IgD-negative memory B cell (primary cell): ENCODE results near the gene SIRT6. TPM values are rescaled to one million over a fixed set of nuclear protein-coding genes. Genes with fewer than 3 reads are reported as not detected.
"Not testable (repeated sequence)": the region's sequence is repeated elsewhere in the genome, so short reads cannot be mapped to it uniquely, and the experiment has no call there.

ENCODE experiments used
- H3K27ac Mint-ChIP-seq, 3 donors: one replicate each; pipeline ENCODE4 v1.8.0; 2020 to 2022; ENCODE audit warnings: mild to moderate bottlenecking in 3 of 3, mixed read lengths in 3 of 3, moderate library complexity in 1 of 3
- H3K27me3 Mint-ChIP-seq: one replicate; pipeline ENCODE4 v1.8.0; 2021; ENCODE audit warnings: mixed read lengths
- H3K36me3 Mint-ChIP-seq: one replicate; pipeline ENCODE4 v1.8.0; 2020; ENCODE audit warnings: mild to moderate bottlenecking, mixed read lengths
- H3K4me1 Mint-ChIP-seq, 3 donors: one replicate each; pipeline ENCODE4 v1.8.0; 2020 to 2022; ENCODE audit warnings: mixed read lengths in 3 of 3, mild to moderate bottlenecking in 1 of 3
- H3K4me3 Mint-ChIP-seq, 4 donors: one replicate each; pipeline ENCODE4 v1.8.0; 2020 to 2022; ENCODE audit warnings: mild to moderate bottlenecking in 4 of 4, mixed read lengths in 4 of 4, moderate library complexity in 3 of 4
- H3K9me3 Mint-ChIP-seq, 3 donors: one replicate each; pipeline ENCODE4 v1.8.0; 2020 to 2021; ENCODE audit warnings: mixed read lengths in 3 of 3, mild to moderate bottlenecking in 1 of 3
- polyA plus RNA-seq: library from polyadenylated mRNA; unstranded; fragments of 300-500 nt; fragmentation: Illumina TruSeq; gene quantifications from one replicate; pipeline ENCODE4 v1.2.3, GENCODE V29; 2021

The SIRT6 gene
- polyA plus RNA-seq, 1 donor from 2014 or later = 4.8 TPM

GRCh38 chr19:4140237-4140711, 42.1 kb downstream of the SIRT6 start:
- H3K9me3 Mint-ChIP-seq = no peaks in the 10 kb centered on the region
- H3K4me3 Mint-ChIP-seq = peak overlapping the region; percentile 11 to 90 (median 68)
- H3K36me3 Mint-ChIP-seq = no peaks in the 10 kb centered on the region
- no peak overlapping the region for H3K27ac Mint-ChIP-seq
- H3K27me3 Mint-ChIP-seq = peaks cover 13% of the 10 kb centered on the region
- H3K4me1 Mint-ChIP-seq = peaks cover 7 to 10% (median 8%) of the 10 kb centered on the region in 3 donors

GRCh38 chr19:4139614-4140236, 42.6 kb downstream of the SIRT6 start:
- Mint-ChIP-seq H3K36me3 (no peaks in the 10 kb centered on the region), H3K27me3 (peaks cover 11% of the 10 kb centered on the region), H3K27ac (no peak overlapping the region), H3K4me1 (peaks cover 7 to 10% (median 8%) of the 10 kb centered on the region in 3 donors), H3K9me3 (no peaks in the 10 kb centered on the region), H3K4me3 (peak overlapping the region; percentile 13 to 69 (median 30))

DNA sequence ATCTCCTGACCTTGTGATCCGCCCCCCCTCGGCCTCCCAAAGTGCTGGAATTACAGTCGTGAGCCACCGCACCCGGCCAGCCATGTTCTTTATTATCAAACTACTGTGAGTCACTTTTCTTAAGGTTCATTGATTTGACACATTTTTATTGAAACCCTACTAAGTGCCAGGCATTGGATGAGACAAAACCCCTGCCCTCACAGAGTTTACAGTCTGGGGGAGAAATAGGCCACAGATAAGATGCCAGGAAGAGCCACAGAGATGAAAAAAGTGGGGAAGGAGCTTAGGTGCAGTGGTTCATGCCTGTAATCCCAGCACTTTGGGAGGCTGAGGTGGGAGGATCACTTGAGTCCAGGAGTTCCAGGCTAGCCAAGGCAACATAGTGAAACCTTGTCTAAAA, 43.9 kb downstream of the SIRT6 start:
- Mint-ChIP-seq H3K4me3 (no peak overlapping the region), H3K36me3 (no peaks in the 10 kb centered on the region), H3K27me3 (peaks cover 4% of the 10 kb centered on the region), H3K27ac (no peak overlapping the region), H3K4me1 (peaks cover 7 to 10% (median 9%) of the 10 kb centered on the region in 3 donors), H3K9me3 (no peaks in the 10 kb centered on the region)

GRCh38 chr19:4136680-4137088, 45.7 kb downstream of the SIRT6 start:
- Mint-ChIP-seq H3K4me1 (peaks cover 7 to 10% (median 9%) of the 10 kb centered on the region in 3 donors), H3K9me3 (no peaks in the 10 kb centered on the region), H3K27ac (no peak overlapping the region), H3K36me3 (no peaks in the 10 kb centered on the region), H3K4me3 (no peak overlapping the region), H3K27me3 (no peaks in the 10 kb centered on the region)

GRCh38 chr19:4135386-4135785, 47.0 kb downstream of the SIRT6 start:
- H3K9me3 Mint-ChIP-seq, H3K27ac Mint-ChIP-seq, H3K27me3 Mint-ChIP-seq, H3K4me3 Mint-ChIP-seq, H3K36me3 Mint-ChIP-seq: not testable (repeated sequence)
- H3K4me1 Mint-ChIP-seq = peaks cover 5 to 12% (median 8%) of the 10 kb centered on the region in 3 donors

GRCh38 chr19:4134351-4134750, 48.0 kb downstream of the SIRT6 start:
- no peak overlapping the region for H3K4me3 Mint-ChIP-seq
- peaks cover under 1 to 5% (median 1%) of the 10 kb centered on the region in 3 donors for H3K4me1 Mint-ChIP-seq
- H3K27me3 Mint-ChIP-seq = peaks cover 4% of the 10 kb centered on the region
- H3K27ac Mint-ChIP-seq = no peak overlapping the region
- H3K36me3 Mint-ChIP-seq = no peaks in the 10 kb centered on the region
- no peaks in the 10 kb centered on the region for H3K9me3 Mint-ChIP-seq

DNA sequence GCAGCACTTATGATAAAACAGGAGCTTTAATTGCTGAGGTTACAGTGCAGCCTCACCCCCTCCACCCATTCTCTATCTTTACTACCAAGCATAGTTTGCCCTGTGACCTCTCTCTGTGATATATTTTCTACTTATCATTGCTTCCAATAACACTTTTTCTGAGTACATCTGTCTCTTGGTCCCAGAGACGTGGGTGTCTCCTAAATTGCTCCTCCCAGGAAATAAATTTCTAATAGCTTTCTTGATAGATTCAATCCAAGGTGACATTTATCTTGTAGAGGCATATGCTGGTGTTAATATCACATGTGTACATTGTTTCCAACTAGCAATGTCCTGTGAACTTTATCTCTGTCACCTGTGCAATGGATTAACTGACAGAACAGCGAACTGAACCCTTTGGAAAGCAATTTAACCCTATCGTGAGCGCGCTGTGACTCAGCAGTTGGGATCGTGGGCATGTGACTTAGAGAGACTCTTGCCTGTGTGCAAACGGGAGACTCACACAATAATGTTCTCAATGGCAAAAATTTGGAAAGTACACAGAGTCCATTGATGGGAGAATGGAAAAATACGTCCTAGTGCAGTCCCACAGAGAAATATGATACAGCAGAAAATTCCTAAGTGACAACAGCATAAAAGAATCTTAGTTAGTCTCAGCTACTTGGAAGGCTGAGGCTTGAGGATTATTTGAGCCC, 51.5 kb downstream of the SIRT6 start:
- H3K4me1 Mint-ChIP-seq = peaks cover 0 to 5% (median 1%) of the 10 kb centered on the region in 3 donors
- H3K9me3 Mint-ChIP-seq = no peaks in the 10 kb centered on the region
- H3K27me3 Mint-ChIP-seq = peaks cover 4% of the 10 kb centered on the region
- H3K27ac Mint-ChIP-seq = peak overlapping the region in 1 of 3 donors; percentile 58
- no peaks in the 10 kb centered on the region for H3K36me3 Mint-ChIP-seq
- H3K4me3 Mint-ChIP-seq = peak overlapping the region in 1 of 4 donors; percentile 44

DNA sequence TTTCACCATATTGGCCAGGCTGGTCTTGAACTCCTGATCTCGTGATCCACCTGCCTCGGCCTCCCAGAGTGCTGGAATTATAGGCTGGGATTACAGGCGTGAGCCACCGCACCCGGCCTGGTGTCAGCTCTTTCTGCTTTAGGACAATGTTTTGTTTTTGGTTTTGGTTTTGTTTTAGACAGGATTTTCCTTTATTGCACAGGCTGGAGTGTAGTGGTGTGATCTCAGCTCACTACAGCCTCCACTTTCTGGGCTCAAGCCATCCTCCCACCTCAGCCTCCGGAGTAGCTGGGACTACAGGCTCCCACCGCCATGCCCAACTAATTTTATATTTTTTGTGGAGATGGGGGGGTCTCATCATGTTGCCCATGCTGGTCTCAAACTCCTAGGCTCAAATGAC, 53.3 kb downstream of the SIRT6 start:
- H3K36me3 Mint-ChIP-seq, H3K27me3 Mint-ChIP-seq, H3K9me3 Mint-ChIP-seq, H3K27ac Mint-ChIP-seq, H3K4me3 Mint-ChIP-seq, H3K4me1 Mint-ChIP-seq: not testable (repeated sequence)

DNA sequence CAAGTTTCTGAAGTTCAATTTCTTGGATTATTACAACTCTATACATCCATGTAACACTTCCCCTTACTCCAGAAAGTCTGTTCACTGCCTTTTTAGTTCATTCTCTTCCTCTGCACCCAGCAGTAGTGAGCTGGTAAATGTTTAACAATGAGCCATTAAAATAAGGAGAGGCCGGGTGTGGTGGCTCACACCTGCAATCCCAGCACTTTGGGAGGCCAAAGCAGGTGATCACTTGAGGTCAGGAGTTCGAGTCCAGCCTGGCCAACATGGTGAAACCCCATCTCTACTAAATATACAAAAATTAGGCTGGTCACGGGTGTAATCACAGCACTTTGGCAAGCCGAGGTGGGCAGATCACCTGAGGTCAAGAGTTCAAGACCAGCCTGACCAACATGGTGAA, 55.0 kb downstream of the SIRT6 start:
- peak overlapping the region in 2 of 4 donors; percentile 17 to 78 for H3K4me3 Mint-ChIP-seq
- H3K36me3 Mint-ChIP-seq, H3K9me3 Mint-ChIP-seq, H3K4me1 Mint-ChIP-seq, H3K27me3 Mint-ChIP-seq: not testable (repeated sequence)
- H3K27ac Mint-ChIP-seq = peak overlapping the region in 1 of 3 donors; percentile 72

DNA sequence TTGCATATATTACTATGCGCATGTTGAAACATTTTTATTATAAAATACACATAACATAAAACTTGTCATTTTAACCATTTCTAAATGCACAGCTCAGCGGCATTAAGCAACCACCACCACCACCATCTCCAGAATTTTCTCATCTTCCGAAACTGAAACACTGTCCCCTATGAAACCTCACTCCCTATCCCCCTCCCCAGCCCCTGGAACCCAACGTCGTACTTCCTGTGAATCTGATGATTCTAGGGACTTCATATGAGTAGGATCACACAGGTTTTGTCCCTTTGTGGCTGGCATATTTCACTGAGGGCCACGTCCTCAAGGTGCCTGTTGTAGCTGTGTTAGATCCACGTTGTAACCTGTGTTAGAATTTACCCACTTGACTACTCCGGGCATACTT, 57.7 kb downstream of the SIRT6 start:
- no peaks in the 10 kb centered on the region for H3K36me3 Mint-ChIP-seq
- peaks cover 3 to 11% (median 8%) of the 10 kb centered on the region in 3 donors for H3K4me1 Mint-ChIP-seq
- no peaks in the 10 kb centered on the region for H3K9me3 Mint-ChIP-seq
- H3K4me3 Mint-ChIP-seq = peak overlapping the region in 3 of 4 donors; percentile 8 to 91 (median 71)
- peak overlapping the region in 1 of 3 donors; percentile 55 for H3K27ac Mint-ChIP-seq
- H3K27me3 Mint-ChIP-seq = no peaks in the 10 kb centered on the region

Other genes with a start within 250 kb of the SIRT6 start
- not detected for gene NMRK2, start 249.5 kb downstream of the SIRT6 start, polyA plus RNA-seq
- 34.7 TPM for gene DAPK3, start 211.5 kb downstream of the SIRT6 start, polyA plus RNA-seq
- 1,056 TPM for gene EEF2, start 197.1 kb downstream of the SIRT6 start, polyA plus RNA-seq
- 8.9 TPM for gene PIAS4, start 174.8 kb downstream of the SIRT6 start, polyA plus RNA-seq
- gene ZBTB7A, start 115.7 kb downstream of the SIRT6 start, polyA plus RNA-seq = 75.7 TPM
- gene MAP2K2, start 58.4 kb downstream of the SIRT6 start, polyA plus RNA-seq = 69.1 TPM
- gene CREB3L3, start 28.9 kb downstream of the SIRT6 start, polyA plus RNA-seq = not detected
- not detected for gene ANKRD24, start 126 bp upstream of the SIRT6 start, polyA plus RNA-seq
- gene EBI3, start 47.0 kb upstream of the SIRT6 start, polyA plus RNA-seq = 24.2 TPM
- gene YJU2, start 64.5 kb upstream of the SIRT6 start, polyA plus RNA-seq = 45.6 TPM
- gene SHD, start 96.7 kb upstream of the SIRT6 start, polyA plus RNA-seq = not detected
- 1.9 TPM for gene TMIGD2, start 119.8 kb upstream of the SIRT6 start, polyA plus RNA-seq
- gene FSD1, start 122.0 kb upstream of the SIRT6 start, polyA plus RNA-seq = 0.58 TPM
- gene STAP2, start 156.3 kb upstream of the SIRT6 start, polyA plus RNA-seq = not detected
- gene MPND, start 161.0 kb upstream of the SIRT6 start, polyA plus RNA-seq = 9.7 TPM
- 23.7 TPM for gene SH3GL1, start 218.0 kb upstream of the SIRT6 start, polyA plus RNA-seq
- gene CHAF1A, start 220.1 kb upstream of the SIRT6 start, polyA plus RNA-seq = 6.9 TPM